A673 (cell line): ENCODE measurements around the gene SPON2. TPM values are rescaled to one million over a fixed set of nuclear protein-coding genes. Genes with fewer than 3 reads are reported as not detected.

Experiments
- BruUV-seq: library from RNA; stranded (reverse); fragments of 400-500 nt; replicated peaks from 2 replicates; lab custom pipeline; 2021; lab: Mats Ljungman, UMichigan
- CTCF ChIA-PET: fragments of 300-600 bp; sonication (Branson Sonifier 250); formaldehyde crosslinking; loops from one replicate; lab custom pipeline; 2022; ENCODE audit warnings: antibody characterized with exemption; lab: Charles Lee
- POLR2A ChIA-PET: fragments of 300-600 bp; sonication (Branson Sonifier 250); formaldehyde crosslinking; loops from one replicate; lab custom pipeline; 2022; ENCODE audit warnings: antibody characterized with exemption; ENCODE audit not compliant: low non-redundant PET; lab: Charles Lee
- DNase-seq: peaks from one replicate; pipeline ENCODE4 v3.0.0-alpha.2; 2015; ENCODE audit warnings: low spot score
- H3K27ac ChIP-seq: fragments of 200-600 bp; sonication (generic); 2 replicates; pipeline ENCODE4 v1.5.1; 2016; ENCODE audit warnings: mixed run types, low read depth, mild to moderate bottlenecking, mixed read lengths, antibody characterized with exemption, low read length; ENCODE audit not compliant: poor library complexity, severe bottlenecking
- H3K27me3 ChIP-seq: fragments of 200-600 bp; sonication (generic); replicated peaks from 2 replicates; pipeline ENCODE4 v1.6.1; 2017; ENCODE audit warnings: mixed run types, low read depth, mild to moderate bottlenecking, mixed read lengths, antibody characterized with exemption, low read length; ENCODE audit not compliant: insufficient read depth, poor library complexity
- H3K36me3 ChIP-seq: fragments of 200-600 bp; sonication (generic); 2 replicates; pipeline ENCODE4 v1.6.1; 2016; ENCODE audit warnings: mixed run types, mild to moderate bottlenecking, mixed read lengths, antibody characterized with exemption, low read length; ENCODE audit not compliant: insufficient read depth, poor library complexity, severe bottlenecking
- H3K4me1 ChIP-seq: fragments of 200-600 bp; sonication (generic); 2 replicates; pipeline ENCODE4 v1.6.1; 2017; ENCODE audit warnings: mixed run types, mild to moderate bottlenecking, mixed read lengths, antibody characterized with exemption, low read length; ENCODE audit not compliant: insufficient read depth, poor library complexity, severe bottlenecking
- H3K4me3 ChIP-seq: fragments of 200-600 bp; sonication (generic); 2 replicates; pipeline ENCODE4 v1.5.1; 2016; ENCODE audit warnings: low read depth, mixed run types, mild to moderate bottlenecking, mixed read lengths, low read length; ENCODE audit not compliant: poor library complexity, severe bottlenecking
- H3K9me3 ChIP-seq: fragments of 200-600 bp; sonication (generic); 2 replicates; pipeline ENCODE4 v1.6.1; 2016; ENCODE audit warnings: mixed run types, low read depth, mild to moderate bottlenecking, mixed read lengths, antibody characterized with exemption, low read length; ENCODE audit not compliant: poor library complexity, severe bottlenecking
- CTCF ChIP-seq: fragments of 300-800, 200-600 bp; sonication (generic); conservative IDR thresholded peaks from 2 replicates; pipeline ENCODE4 v1.5.1; 2017; ENCODE audit warnings: low read depth, mild to moderate bottlenecking, antibody characterized with exemption, low read length, moderate library complexity, mixed read lengths
- EZH2 ChIP-seq: fragments of 200-600 bp; sonication (generic); IDR thresholded peaks from 2 replicates; pipeline ENCODE4 v1.6.1; 2017; ENCODE audit warnings: borderline replicate concordance, low read depth, mild to moderate bottlenecking, mixed read lengths, antibody characterized with exemption, low read length; ENCODE audit not compliant: poor library complexity, severe bottlenecking
- intact Hi-C: fragments of 100-400 bp; cut with micrococcal nuclease; formaldehyde crosslinking; loops from one replicate; pipeline ENCODE4 v1.10.0; 2022; ENCODE audit not compliant: unreplicated experiment
- total RNA-seq: library from RNA; stranded (reverse); gene quantifications from 2 replicates; pipeline ENCODE4 v1.2.3, GENCODE V29; 2021

SPON2 gene
- total RNA-seq, 1 experiment from 2014 or later: 2.3 TPM

GRCh38 chr4:1169691-1170096 lies 2.7 kb downstream of the SPON2 start:
- peaks cover 38% of the 10 kb centered on the region for H3K27me3 ChIP-seq
- POLR2A ChIA-PET: interaction anchor here (0.6 kb wide), 1 partner anchor 877 kb away, joined by 20 read pairs; no protein-coding TSS in a partner anchor
- TF ChIP-seq EZH2 (no peak), CTCF (no peak)

DNA sequence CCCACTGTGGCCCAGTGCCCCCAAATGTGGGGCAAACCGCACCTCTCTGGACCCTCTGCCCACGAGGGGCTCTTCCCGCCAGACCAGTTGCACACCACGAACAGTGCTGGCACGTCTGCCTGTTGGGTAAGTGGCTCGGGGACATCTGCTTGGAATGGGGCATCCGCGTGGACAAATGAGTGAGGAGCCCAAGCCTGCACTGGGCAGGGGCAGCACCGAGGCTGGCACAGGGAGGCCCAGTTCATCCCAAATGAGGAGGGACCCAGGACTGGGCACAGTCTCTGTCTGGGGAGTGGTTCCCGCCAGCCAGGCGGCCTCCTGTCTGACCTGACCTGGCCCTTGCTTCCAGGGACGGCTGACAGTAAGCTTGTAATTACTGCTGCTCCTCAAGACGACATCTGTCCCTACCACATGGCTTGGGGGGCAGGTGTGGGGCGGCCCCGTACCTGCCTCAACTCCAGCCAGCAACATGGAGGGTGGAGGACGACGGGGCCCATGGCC lies 3.2 kb downstream of the SPON2 start:
- Histone ChIP-seq H3K36me3 (no peaks in the 10 kb centered on the region), H3K4me3 (no peak overlapping the region), H3K4me1 (peaks cover 4% of the 10 kb centered on the region), H3K27me3 (peaks cover 38% of the 10 kb centered on the region), H3K9me3 (no peaks in the 10 kb centered on the region), H3K27ac (no peak overlapping the region)
- no peak for DNase-seq
- BruUV-seq: no TSS peak
- POLR2A ChIA-PET: no interaction called here
- intact Hi-C loops: loop anchor here (5.0 kb wide), 2 partner anchors 98 to 178 kb away; partner anchors contain the start of gene UVSSA
- CTCF ChIA-PET: interaction anchor here (0.6 kb wide), 1 partner anchor 34 kb away, joined by 3 read pairs; no protein-coding TSS in a partner anchor
- TF ChIP-seq CTCF: no peak
- TF ChIP-seq EZH2: no peak

More at GRCh38 chr4:1169691-1170096, 2.7 kb downstream of the SPON2 start:
- H3K36me3 ChIP-seq: no peaks in the 10 kb centered on the region
- intact Hi-C loops: loop anchor here (5.0 kb wide), 2 partner anchors 98 to 178 kb away; partner anchors contain the start of gene UVSSA
- H3K4me1 ChIP-seq: peaks cover 4% of the 10 kb centered on the region
- no peak overlapping the region for H3K27ac ChIP-seq
- no peaks in the 10 kb centered on the region for H3K9me3 ChIP-seq
- no TSS peak for BruUV-seq
- DNase-seq: no peak
- CTCF ChIA-PET: interaction anchor here (0.6 kb wide), 1 partner anchor 34 kb away, joined by 3 read pairs; no protein-coding TSS in a partner anchor
- H3K4me3 ChIP-seq: no peak overlapping the region

DNA sequence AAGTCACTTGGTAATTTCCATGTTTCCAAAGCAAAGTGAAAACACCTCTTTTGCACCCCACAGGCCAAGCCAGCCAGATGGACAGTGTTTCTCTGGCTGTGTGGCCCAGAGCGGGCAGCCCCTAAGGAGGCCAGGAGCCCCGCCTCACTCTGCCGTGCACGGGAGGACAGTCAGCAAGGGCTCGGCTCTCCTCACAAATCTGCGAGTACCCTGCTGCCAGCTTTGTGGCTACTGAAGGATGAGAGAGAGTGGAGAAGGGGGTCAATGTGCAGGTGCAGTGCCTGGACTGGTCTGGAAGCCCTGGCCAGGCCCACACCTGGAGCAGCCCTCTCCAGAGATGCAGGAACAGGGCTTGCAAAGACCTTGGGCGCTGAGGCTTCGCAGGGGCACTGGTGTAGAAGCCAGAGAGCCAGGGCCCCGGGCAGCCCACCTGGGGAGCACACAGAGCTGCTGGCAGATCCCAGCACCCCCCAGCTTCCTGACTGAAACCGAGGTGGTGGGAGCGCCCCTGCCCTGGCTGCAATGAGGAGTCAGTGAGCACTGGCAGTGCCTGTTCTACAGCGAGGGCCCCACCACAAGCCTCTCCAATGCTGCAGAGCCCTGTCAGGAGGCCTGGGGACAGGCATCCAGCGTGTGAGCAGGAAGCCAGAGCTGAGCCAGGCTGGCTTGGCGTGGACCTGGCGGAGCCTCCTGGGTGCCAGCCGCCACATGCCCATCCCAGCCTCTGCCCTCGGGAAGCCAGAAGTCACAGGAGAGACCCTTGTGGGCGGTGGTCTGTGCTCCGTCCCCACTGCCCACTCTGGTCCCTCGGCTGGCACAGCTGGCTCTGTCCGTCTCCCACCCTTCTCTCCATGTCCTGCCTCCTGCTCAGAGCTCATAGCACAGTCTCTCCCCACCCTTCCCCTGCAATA lies 3.9 kb downstream of the SPON2 start:
- Histone ChIP-seq H3K9me3 (no peaks in the 10 kb centered on the region), H3K4me3 (peak overlapping the region; percentile 67), H3K4me1 (peaks cover 4% of the 10 kb centered on the region), H3K27ac (no peak overlapping the region), H3K36me3 (no peaks in the 10 kb centered on the region), H3K27me3 (peaks cover 32% of the 10 kb centered on the region)
- ChIA-PET CTCF (no interaction called here), POLR2A (no interaction called here)
- intact Hi-C loops: loop anchor here (5.0 kb wide), 2 partner anchors 99 to 179 kb away; partner anchors contain the start of gene UVSSA
- TF ChIP-seq CTCF: no peak
- TF ChIP-seq EZH2: no peak
- BruUV-seq: no TSS peak
- no peak for DNase-seq
